ENCODE measurements around the gene SAMD4A.

DNA sequence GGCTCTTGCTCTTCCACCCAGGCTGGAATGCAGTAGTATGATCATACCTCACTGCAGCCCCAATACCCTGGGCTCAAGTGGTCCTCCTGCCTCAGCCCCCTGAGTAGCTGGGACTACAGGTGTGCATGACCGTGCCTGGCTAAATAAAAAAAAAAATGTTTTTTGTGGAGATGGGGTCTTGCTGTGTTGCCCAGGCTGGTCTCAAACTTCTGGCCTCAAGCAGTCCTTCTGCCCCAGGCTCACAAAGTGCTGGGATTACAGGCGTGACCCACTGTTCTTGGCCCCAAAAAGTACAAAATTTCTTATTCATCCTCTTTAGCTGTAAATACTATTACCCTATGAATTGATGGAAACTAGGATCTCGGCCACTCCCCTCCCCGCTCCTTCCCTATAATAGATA, 42.5 kb upstream of the SAMD4A start:
- TF ChIP-seq POLR2AphosphoS5 (IDR thresholded peaks at IDR 0.05; ENCODE audit: low read depth, low read length) (no peak), POLR2A (IDR thresholded peaks at IDR 0.05; ENCODE audit: low read depth, low read length) (no peak), TAF1 (IDR thresholded peaks at IDR 0.05; ENCODE audit: low read depth, low read length) (no peak), SPI1 (IDR thresholded peaks at IDR 0.05; ENCODE audit: low read depth, low read length) (no peak)

All from GM12891 (cell line).